HEK293T (cell line): ENCODE data around the gene OR13C5.

Source experiments
- CTCF ChIA-PET: fragments of 350-600 bp; formaldehyde crosslinking; extraction: SDS; loops from one replicate; lab custom pipeline; 2021; ENCODE audit warnings: antibody characterized with exemption, inconsistent platforms; lab: Yijun Ruan, JAX
- POLR2A ChIA-PET: fragments of 350-600 bp; formaldehyde crosslinking; extraction: SDS; loops from one replicate; lab custom pipeline; 2020; ENCODE audit warnings: antibody characterized with exemption, inconsistent platforms; lab: Yijun Ruan, JAX
- DNase-seq: peaks from one replicate; pipeline ENCODE4 v3.0.0; 2012; ENCODE audit warnings: mixed read lengths; ENCODE audit errors: extremely low spot score
- ARNT ChIP-seq: fragments of 450-650 bp; IDR thresholded peaks from 2 replicates; pipeline ENCODE4 v1.6.1; 2017; ENCODE audit warnings: mild to moderate bottlenecking
- BHLHE40 ChIP-seq: fragments of 450-650 bp; IDR thresholded peaks from 2 replicates; pipeline ENCODE4 v1.6.1; 2016; ENCODE audit warnings: mild to moderate bottlenecking, moderate library complexity, borderline replicate concordance
- CTBP1 ChIP-seq: fragments of 450-650 bp; IDR thresholded peaks from 2 replicates; pipeline ENCODE4 v1.6.1; 2016; ENCODE audit warnings: borderline replicate concordance
- ELF4 ChIP-seq: fragments of 450-650 bp; IDR thresholded peaks from 2 replicates; pipeline ENCODE4 v1.6.1; 2017; ENCODE audit warnings: antibody characterized with exemption
- FOXA1 ChIP-seq: fragments of 450-650 bp; IDR thresholded peaks from 2 replicates; pipeline ENCODE4 v1.6.1; 2016; ENCODE audit warnings: mild to moderate bottlenecking
- FOXK2 ChIP-seq: fragments of 450-650 bp; IDR thresholded peaks from 2 replicates; pipeline ENCODE4 v1.6.1; 2016; ENCODE audit warnings: mild to moderate bottlenecking
- FOXM1 ChIP-seq: fragments of 450-650 bp; IDR thresholded peaks from 2 replicates; pipeline ENCODE4 v1.6.1; 2017; ENCODE audit warnings: mild to moderate bottlenecking, borderline replicate concordance
- HDGF ChIP-seq: fragments of 450-650 bp; IDR thresholded peaks from 2 replicates; pipeline ENCODE4 v1.6.1; 2017; ENCODE audit warnings: antibody characterized with exemption, borderline replicate concordance
- L3MBTL2 ChIP-seq: fragments of 450-650 bp; conservative IDR thresholded peaks from 2 replicates; pipeline ENCODE4 v1.6.1; 2016; ENCODE audit warnings: mild to moderate bottlenecking
- LEF1 ChIP-seq: fragments of 450-650 bp; IDR thresholded peaks from 2 replicates; pipeline ENCODE4 v1.6.1; 2017; ENCODE audit warnings: mild to moderate bottlenecking, borderline replicate concordance
- NFRKB ChIP-seq: fragments of 450-650 bp; IDR thresholded peaks from 2 replicates; pipeline ENCODE4 v1.6.1; 2016; ENCODE audit warnings: mild to moderate bottlenecking, moderate library complexity
- SP1 ChIP-seq: fragments of 450-650 bp; IDR thresholded peaks from 2 replicates; pipeline ENCODE4 v1.6.1; 2017
- SUZ12 ChIP-seq: fragments of 450-650 bp; IDR thresholded peaks from 2 replicates; pipeline ENCODE4 v1.6.1; 2016; ENCODE audit warnings: mild to moderate bottlenecking
- TARDBP ChIP-seq: fragments of 450-650 bp; IDR thresholded peaks from 2 replicates; pipeline ENCODE4 v1.6.1; 2016
- ZNF384 ChIP-seq: fragments of 450-650 bp; IDR thresholded peaks from 2 replicates; pipeline ENCODE4 v1.6.1; 2016
- TF ChIP-seq, protein P1 (sequence below): fragments of 450-650 bp; IDR thresholded peaks from 2 replicates; pipeline ENCODE4 v1.6.1; 2016

OR13C5 gene

DNA sequence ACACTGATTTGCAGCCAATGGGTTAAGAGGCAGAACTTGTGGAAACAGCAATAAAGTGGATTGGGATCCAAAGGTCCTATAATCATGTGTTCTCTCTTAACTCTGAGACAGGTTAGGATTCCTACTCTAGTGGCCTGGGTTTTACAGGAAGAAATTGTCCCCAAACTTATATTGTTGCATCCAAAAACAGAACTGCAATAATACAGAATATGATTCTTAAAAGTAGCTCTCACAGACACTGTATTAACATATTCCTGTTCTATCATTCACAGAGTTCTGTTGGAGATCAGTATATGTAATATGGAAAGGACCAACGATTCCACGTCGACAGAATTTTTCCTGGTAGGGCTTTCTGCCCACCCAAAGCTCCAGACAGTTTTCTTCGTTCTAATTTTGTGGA, 30.3 kb downstream of the OR13C5 start, which contains the start of gene OR13C8:
TSS of gene OR13C8 (plus strand) at position 301 of the 400 bp plus-strand sequence. CDS start at position 301, 0 bp downstream.
- TF ChIP-seq ELF4: no peak
- TF ChIP-seq L3MBTL2: no peak
- TF ChIP-seq, protein P1, sequence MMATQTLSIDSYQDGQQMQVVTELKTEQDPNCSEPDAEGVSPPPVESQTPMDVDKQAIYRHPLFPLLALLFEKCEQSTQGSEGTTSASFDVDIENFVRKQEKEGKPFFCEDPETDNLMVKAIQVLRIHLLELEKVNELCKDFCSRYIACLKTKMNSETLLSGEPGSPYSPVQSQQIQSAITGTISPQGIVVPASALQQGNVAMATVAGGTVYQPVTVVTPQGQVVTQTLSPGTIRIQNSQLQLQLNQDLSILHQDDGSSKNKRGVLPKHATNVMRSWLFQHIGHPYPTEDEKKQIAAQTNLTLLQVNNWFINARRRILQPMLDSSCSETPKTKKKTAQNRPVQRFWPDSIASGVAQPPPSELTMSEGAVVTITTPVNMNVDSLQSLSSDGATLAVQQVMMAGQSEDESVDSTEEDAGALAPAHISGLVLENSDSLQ: no peak
- TF ChIP-seq FOXA1: no peak
- TF ChIP-seq FOXK2: no peak
- TF ChIP-seq LEF1: no peak
- no peak for TF ChIP-seq FOXM1
- TF ChIP-seq TARDBP: no peak
- no peak for TF ChIP-seq BHLHE40
- TF ChIP-seq ZNF384: no peak
- DNase-seq: no peak
- POLR2A ChIA-PET: no interaction called here
- CTCF ChIA-PET: no interaction called here

DNA sequence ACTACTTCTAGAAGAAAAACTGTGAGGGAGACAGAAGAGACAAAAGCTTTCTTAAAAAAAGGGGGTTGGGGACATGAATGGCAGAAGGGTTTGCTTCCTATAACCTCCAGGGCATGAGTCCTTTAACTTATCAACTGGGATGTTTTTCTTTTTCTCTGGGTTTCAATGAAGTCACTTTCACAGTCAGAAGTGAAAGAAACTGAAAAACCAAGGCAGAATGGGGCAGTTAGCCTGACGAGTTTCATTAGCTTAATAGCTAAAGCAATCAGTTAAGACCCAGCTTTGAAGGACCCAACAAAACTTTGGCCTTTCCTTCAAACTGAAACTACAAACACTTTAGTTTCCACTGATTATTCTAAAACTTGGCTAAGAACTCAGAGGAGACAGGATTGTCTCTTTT, 34.9 kb downstream of the OR13C5 start:
- POLR2A ChIA-PET: no interaction called here
- CTCF ChIA-PET: no interaction called here
- no peak for DNase-seq
- TF ChIP-seq, protein P1: no peak
- no peak for TF ChIP-seq LEF1
- no peak for TF ChIP-seq FOXK2
- no peak for TF ChIP-seq NFRKB
- no peak for TF ChIP-seq HDGF
- no peak for TF ChIP-seq SUZ12
- TF ChIP-seq FOXA1: no peak

DNA sequence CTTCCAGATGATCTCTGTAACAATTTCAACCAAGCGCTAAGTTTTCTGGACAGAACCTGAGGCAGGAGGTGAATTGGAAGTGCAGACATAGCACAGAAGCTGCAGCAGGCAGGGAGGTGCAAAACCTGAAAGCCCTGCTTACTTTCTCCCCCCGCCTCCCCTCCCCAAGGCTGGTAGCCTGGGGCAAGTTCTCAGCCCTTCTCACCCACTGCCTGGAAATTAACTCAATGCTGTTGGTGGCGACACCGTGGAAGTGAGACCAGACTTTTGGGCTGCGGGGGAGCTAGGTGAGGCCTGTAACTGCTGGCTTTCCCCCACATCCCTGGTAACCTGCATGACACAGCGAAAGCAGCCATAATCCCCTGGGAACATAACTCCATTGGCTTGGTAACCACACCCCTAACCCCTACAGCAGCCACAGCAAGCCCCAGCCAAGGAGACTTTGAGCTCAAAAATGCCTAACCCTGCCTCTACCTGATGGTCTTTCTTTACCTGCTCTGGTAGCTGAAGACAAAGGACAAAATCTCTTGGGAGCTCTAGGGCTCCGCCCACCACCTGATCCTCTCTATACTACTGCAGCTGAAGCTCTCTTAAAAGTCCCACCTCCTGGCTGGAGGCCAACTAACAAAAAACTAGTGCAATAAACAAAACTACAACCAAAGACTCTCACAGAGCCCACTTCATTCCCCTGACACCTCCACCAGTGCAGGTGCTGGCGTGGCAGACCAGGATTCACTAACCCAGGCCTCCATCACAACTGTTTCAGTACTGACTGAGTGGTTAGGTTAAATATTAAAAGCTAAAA, 42.2 kb downstream of the OR13C5 start:
- no peak for TF ChIP-seq ZNF384
- TF ChIP-seq L3MBTL2: no peak
- TF ChIP-seq, protein P1: no peak
- TF ChIP-seq ARNT: no peak
- TF ChIP-seq ELF4: no peak
- no peak for TF ChIP-seq HDGF
- TF ChIP-seq SUZ12: no peak
- no peak for TF ChIP-seq FOXM1
- TF ChIP-seq SP1: no peak
- TF ChIP-seq CTBP1: no peak
- TF ChIP-seq BHLHE40: no peak
- no peak for TF ChIP-seq FOXA1
- no peak for TF ChIP-seq FOXK2
- POLR2A ChIA-PET: no interaction called here
- CTCF ChIA-PET: no interaction called here
- DNase-seq: no peak

DNA sequence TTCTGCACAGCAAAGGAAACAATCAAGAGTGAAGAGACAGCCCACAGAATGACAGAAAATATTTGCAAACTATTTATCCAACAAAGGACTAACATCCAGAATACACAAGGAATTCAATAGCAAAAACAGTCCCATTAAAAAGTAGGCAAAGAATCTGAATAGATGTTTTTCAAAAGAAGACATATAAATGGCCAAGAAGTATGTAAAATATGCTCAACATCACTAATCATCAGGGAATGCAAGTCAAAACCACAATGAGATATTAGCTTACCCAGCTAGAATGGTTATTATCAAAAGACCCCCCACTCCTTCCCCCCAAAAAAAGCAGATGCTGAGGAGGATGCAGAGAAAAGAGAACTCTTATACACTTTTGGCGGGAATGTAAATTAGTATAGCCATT, 43.7 kb downstream of the OR13C5 start:
- DNase-seq: no peak
- POLR2A ChIA-PET: no interaction called here
- CTCF ChIA-PET: no interaction called here
- TF ChIP-seq FOXK2: no peak
- TF ChIP-seq FOXA1: no peak
- TF ChIP-seq L3MBTL2: no peak
- TF ChIP-seq, protein P1: no peak
- no peak for TF ChIP-seq TARDBP
- no peak for TF ChIP-seq ZNF384

DNA sequence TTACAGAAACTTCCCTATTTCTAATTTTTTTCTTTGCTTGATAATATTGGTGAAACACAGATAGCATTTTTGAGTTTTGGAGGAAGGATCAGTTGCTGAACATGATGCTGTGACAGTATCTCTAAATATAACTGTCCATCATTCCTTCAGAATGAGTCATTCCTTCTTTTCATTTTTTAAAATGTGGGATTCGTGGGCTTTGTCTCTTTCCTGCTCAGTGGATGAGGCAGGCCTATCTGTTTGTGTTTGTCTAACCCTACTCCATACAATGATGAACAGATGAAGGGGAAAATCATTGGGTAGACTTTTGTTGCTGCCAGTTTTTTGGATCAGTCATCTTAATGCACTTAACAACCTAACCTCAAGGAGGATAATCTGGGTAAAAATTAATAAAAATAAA, 46.0 kb downstream of the OR13C5 start:
- CTCF ChIA-PET: no interaction called here

More for the DNA sequence above, 46.0 kb downstream of the OR13C5 start:
- POLR2A ChIA-PET: no interaction called here
- no peak for TF ChIP-seq FOXK2
- no peak for TF ChIP-seq FOXM1
- TF ChIP-seq LEF1: no peak
- TF ChIP-seq FOXA1: no peak
- no peak for TF ChIP-seq HDGF
- TF ChIP-seq TARDBP: no peak
- no peak for TF ChIP-seq L3MBTL2
- no peak for TF ChIP-seq CTBP1
- TF ChIP-seq ELF4: no peak
- no peak for TF ChIP-seq BHLHE40
- no peak for TF ChIP-seq SP1
- no peak for TF ChIP-seq ARNT
- TF ChIP-seq SUZ12: no peak
- no peak for DNase-seq
